OCI-M2 (cell line): ENCODE measurements around the gene RPL18A.

Source experiments
- DNase-seq: peaks from one replicate; lab custom pipeline; 2025; ENCODE audit not compliant: unreplicated experiment; lab: John Stamatoyannopoulos, UW

RPL18A gene

DNA sequence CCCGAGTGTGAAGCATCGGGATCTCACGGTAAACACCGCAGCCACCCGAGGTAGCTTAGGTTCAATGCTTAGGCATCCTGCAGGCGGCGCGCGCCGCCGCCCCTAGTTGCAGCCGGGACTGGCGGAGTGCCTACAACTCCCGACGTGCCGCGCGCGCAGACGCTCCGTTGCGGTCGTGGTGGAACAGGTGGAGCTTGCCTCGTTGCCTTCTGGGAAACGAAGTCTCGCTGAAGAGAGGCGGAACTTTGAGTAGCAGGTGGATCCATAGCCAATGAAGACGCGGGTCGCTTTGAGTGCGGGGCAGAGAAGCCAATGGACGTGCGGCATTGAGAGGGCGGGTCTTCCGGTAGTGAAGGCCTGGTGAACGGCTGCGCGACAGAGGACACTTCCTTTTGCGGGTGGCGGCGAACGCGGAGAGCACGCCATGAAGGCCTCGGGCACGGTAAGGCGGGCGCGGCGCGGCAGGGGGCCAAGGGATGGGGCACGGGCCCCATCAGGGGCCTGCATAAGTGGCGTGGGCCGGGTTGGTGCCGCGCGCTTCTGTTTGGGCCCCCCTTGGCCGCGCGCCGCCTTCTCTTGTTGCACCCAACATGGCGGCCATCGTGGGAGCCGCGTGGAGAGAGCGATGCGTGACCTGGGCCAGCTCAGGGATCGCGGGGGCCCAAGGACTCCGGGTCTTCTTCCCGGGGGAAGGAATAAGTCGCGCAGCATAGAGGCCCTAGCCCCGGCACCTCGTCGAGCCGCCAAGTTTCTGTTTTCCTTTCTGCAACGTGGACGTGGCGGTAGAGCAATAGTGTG lies at the start of gene RPL18A:
RPL18A (plus strand) TSS at position 378 of the 798 bp plus-strand sequence; CDS start at position 425, 47 bp downstream.
- DNase-seq, result peak; percentile 89

DNA sequence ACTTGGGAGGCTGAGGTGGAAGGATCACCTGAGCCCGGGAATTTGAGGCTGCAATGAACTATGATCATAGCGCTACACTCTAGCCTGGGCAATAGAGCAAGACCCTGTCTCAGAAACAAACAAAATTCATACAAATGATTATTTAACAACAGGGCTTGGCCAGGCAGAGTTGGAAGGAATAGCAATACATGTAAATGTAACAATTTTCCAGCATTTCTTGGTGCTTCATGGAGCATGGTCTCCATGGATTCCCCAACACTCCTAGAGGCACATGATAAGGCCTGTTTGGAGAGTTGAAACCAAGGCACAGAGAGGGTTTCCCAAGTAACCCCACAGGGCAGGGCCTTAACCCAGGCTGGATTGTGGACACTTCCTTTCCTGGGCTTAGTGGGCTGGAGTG lies 48.6 kb upstream of the RPL18A start:
- DNase-seq, result no peak

DNA sequence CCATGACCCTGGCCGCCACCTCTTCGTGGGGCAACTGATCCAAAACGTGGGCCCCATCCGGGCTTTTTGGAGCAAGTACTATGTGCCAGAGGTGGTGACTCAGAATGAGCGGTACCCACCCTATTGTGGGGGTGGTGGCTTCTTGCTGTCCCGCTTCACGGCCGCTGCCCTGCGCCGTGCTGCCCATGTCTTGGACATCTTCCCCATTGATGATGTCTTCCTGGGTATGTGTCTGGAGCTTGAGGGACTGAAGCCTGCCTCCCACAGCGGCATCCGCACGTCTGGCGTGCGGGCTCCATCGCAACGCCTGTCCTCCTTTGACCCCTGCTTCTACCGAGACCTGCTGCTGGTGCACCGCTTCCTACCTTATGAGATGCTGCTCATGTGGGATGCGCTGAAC lies 48.0 kb upstream of the RPL18A start:
- no peak for DNase-seq

DNA sequence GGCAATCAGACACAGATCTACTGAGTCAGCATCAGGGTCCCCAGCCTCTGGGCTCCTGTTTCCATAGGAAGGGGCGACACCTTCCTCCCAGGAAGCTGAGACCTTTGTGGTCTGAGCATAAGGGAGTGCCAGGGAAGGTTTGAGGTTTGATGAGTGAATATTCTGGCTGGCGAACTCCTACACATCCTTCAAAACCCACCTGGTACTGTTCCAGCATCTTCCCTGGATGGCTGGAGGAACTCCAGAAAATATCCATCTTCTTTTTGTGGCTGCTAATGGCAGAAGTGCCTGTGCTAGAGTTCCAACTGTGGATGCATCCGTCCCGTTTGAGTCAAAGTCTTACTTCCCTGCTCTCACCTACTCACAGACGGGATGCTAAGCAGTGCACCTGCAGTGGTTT lies 47.6 kb upstream of the RPL18A start:
- no peak for DNase-seq

DNA sequence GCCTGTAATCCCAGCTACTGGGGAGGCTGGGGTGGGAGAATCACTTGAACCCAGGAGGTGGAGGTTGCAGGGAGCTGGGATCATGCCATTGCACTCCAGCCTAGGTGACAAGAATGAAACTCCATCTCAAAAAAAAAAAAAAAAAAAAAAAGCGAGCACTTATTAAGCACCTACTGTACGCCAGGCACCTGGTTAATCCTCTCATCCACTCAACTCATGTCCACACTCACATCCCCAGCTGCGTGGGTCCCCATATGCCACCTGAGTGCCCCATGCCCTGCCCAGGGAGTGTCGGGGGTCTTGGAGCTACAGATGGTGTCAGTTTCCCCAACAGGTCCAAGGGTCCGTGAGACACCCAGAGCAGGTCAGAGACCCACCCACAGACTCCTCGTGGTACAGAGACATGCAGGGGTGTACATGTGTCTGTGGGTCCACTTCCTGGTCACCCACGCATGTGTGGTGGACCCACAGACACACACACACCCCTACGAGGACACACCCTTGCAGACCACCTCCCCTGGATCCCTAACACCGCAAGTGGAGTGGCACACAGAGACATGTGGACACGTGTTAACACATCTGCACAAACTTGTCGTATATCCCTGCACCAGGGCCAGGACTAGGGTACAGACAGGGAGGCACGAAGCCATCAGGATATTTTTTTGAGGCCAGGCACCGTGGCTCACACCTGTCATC lies 41.9 kb upstream of the RPL18A start:
- no peak for DNase-seq

DNA sequence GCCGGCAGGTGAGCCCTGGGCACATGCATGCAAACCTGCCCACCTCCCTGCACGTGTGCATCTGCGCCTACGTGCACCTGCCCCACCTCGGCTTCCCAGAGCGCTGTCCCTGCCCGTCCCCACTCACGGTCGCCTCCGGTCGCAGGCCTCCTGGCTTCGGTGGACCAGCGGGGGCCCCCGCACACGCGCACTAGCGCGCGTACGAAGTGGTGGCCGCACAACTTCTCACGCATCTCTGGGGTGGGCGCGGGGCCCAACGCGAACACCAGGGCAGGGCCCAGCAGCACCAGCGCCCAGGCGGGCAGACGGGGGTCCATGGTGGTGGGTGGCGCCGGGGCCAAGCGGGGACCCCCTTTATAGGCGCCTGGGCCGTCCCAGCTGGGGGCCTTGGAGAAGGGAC lies 38.5 kb upstream of the RPL18A start, which contains the start of gene INSL3:
INSL3 (minus strand) TSS at position 330 of the 400 bp plus-strand sequence; CDS start at position 317, 13 bp downstream.
- DNase-seq, result no peak

DNA sequence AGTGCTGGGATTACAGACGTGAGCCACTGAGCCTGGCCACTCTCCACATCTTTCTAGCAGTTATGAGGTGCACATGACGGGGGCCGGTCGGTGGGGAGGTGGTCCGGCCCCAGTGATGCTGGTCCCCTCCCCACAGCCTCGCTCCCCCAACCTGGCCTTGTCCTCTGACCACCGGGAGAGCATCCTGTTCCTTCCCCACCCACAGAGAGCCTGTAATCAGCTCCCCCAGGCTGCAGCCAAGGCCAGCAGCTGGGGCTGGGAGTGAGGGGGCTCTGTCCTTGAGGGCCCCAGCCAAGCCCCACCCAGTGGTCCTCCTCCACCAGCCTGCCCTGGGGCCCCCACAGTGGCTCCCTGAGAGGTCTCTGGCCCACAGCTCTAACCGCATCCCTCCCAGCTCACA lies 35.4 kb upstream of the RPL18A start:
- no peak for DNase-seq

DNA sequence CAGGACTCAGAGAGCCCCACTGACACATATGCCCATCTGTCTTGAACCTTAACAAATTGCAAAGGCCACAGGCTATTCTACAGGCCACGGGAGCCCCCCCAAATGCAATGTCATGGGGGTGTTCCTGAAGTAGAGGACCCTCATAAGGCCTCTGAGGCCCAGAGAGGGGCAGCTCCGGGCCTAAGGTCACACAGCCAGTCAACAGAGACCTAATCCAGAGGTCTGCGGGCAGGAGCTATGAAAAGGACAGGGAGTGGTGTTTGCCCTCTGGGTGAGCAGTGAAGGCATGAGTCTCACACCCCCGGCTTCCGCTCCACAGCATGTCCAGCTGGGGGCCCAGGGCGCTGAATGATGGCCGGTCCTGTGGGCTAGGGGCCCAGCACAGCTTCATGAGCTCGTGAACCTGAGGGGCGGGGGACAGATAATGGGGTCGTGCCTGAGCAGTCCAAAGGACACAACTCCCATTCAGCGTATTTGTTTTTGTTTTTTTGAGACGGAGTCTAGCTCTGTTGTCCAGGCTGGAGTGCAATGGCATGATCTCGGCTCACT lies 33.1 kb upstream of the RPL18A start:
- DNase-seq, result no peak

DNA sequence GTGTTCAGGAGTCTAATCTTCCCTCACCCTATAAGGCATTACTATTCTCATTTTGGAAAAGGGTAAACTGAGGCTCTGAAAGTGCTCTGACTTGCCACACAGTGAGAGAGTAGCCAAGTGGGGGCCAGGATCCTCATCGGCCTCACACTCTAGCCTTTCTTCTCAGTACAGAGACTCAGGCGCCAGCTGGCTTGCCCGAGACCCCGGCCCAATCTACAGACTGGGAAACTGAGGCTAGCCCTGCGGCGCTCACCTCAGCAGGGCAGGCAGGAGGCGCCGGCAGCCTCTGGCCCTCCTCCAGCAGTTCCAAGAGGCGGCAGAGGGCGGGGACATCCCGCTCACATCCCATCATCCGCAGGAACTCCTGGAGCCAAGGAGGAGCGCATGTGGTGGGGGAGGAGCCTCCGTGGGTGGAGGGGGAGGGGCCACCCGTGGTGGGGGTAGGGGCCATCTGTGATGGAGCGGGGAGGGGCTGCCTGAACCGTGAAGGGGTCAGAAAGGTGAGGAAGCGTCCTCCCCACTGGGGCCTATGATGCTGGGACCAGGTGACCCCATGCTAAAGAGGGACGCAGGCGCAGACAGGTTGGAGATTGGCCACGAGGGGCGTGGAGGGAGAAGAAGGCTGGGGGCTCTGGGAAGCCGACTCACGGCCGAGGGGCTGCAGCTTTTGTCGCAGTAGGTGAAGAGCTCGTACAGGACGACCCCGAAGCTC lies 29.7 kb upstream of the RPL18A start:
- DNase-seq, result no peak

DNA sequence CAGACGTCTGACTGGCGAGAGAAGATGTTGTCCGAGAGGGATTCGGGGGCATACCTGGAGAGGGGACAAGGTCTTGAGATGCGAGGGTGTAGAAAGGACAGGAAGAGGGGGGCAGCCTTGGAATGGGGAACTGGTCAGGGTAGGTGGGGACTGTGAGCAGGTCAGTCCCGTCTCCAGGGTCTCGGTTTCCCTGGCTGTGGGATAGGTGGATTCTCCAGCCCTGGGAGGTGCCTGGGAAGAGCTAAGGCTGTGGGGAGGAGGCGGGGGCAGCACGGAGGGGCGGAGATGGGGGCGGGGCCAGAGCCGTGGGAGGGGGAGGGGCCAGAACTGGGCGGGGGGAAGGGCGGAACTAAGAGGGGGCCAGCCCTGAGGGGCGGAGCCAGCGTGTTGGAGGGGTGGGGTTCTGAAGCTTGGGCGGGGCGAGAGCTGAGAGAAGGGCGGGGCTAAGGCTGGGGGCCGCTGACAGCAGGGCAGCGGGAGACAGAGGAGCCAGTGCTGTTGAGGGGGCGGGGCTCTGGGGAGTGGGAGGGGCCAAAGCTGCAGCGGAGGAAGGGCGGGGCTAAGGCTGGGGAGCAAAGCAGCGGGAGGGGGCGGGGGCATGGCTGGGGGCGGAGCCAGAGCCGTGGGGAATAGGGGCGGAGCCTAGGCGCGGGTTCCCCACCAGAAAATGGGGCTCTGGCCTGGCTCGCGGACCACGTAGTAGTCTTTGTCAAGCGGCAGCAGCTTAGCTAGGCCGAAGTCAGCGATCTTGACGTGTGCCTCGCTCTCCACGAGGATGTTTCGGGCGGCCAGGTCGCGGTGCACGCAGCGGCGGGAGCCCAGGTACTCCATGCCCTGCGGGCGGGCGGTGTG lies 28.9 kb upstream of the RPL18A start:
- DNase-seq, result no peak

DNA sequence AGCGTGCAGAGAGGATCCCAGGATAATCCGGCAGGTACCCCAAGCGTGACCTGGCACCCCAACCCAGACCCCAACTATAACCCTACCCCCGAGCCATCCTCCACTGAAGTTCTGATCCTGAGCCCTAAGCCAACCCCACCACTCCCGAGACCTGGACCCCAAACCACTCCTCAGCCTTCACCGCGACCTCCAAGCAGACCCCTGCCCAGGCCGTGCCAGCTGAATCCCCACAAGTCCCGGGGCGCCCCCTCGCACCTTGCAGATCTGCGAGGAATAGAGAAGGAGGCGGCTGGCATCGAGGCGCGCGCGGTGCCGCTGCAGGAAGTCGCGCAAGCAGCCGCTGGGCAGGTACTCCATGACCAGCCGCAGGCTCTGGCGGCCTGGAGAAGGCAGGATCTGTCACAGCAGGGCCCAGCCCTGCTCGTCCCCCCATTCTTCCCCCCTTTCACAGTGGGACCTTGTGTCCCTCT lies 28.3 kb upstream of the RPL18A start:
- no peak for DNase-seq

DNA sequence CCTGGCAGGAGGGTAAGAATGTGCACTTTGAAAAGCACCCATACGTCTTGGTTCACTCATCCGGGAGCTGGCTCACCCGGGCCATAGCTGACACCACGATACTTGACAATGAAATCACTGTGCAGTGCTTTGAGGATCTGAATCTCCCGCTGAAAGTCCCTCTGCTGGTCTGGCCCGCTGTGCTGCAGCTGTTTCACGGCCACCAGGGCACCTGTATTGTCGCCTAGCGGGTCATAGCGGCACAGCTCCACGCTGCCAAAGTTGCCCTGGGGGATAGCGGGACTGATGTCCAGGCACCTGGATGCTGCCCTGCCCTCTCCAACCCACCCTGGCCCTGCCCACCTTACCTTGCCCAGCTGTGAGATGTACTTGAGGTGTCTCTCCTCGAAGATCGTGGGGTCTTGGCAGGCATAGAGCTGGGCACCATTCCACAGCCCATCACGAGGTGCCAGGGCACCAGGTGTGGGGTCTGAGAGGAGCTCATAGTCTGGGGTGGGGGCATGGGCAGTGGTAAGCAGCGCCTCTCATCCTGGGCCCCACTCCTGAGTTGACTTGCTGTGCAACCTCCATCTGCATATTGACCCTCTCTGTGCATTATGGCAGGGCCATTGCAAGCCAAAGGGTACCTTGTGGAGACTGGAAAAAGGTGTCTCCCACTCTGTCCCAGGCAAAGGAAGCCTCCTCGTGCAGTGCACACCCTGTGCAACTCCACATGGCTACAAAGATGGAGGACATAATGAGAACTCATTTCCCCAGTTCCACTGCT lies 27.1 kb upstream of the RPL18A start:
- DNase-seq, result no peak

DNA sequence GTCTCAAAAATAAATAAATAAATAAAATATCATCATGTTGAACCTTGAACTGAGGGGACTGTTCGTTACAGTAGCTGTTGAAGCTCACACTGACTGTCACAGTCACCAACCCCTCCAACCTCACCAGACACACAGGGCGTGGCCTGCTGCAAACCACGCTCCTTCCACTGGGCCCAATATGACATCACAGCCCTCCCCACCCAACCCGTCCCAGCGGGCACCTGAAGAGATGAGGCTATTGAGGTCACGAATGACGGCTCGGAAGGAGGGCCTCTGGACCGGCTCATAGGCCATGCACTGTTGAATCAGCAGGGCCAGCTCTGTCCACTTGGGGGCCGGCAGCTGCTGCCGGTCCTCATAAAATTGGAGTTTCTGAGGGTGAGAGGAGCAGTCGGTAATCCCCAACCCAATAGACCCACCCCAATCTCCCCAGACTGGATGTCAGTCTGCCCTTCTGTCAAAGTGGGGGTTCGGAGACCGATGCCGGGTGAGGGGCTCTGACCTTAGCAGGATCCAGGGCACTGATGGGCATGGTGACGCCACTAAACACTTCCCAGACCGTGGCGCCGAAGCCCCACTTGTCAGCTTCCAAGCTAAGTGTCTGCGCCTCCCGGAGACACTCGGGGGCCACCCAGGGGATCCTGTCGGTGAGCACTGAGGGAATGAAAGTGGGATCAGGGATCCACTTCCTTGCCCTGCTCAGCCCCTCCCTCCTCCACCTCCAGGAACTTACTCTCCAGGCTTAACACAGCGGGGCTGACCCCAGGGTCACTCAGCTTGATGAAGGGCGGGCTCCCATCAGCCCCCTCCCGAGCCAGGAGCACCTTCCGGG lies 25.1 kb upstream of the RPL18A start:
- no peak for DNase-seq

DNA sequence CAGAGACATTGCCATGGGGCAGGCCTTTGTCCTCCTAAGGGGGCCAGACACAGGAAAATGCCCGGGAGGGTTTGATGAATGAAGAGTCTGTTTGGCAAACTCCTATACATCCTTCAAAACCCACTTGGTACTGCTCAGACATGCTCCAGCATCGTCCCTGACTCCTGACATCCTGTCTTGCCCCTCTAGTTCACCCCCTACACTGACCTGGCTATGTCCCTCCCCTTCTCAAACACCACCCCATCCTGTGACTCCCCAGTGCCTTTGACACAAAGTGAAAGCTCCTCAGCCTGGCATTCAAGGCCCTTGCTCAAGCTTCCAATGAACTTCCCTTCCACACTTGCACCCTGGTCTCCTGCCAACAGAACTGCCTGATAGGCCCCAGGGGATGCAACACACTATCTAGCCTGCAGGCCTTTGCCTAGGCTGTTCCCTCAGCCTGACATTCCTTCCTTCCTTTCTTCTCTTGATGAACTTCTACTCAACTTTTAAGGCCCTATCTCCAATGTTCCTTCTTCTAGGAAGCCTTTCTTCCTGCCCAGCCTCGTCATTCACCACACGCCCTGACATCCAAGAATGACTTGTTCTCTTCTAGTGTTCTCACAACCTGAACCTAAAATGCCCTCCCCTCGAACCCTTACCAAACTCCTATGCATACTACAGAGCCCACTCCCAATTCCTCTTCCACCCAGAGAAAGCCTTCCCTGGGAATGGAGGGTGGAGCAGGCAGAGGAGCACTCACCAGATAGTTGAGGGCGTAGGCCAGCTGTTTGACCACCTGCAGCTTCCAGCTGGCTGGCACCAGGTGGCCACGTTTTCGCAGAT lies 24.3 kb upstream of the RPL18A start:
- no peak for DNase-seq

DNA sequence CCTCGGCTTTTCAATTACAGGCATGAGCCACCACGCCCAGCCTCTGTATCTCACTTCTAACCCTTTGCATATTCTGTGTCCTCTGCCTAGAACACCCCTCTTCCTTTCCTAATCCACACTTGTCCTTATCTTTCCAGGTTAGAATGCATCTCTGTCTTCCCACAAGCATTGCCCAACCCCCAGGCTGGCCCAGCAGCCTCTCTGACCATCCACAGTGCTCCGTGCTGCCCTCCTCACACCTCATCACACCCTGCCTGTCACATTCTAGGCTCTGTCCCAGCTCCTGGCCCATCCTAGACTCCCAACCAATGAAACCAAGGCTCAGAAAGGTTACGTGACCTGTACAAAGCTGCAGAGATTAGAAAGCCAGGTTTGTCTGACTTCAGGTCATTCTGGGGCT lies 23.2 kb upstream of the RPL18A start:
- DNase-seq, result no peak

DNA sequence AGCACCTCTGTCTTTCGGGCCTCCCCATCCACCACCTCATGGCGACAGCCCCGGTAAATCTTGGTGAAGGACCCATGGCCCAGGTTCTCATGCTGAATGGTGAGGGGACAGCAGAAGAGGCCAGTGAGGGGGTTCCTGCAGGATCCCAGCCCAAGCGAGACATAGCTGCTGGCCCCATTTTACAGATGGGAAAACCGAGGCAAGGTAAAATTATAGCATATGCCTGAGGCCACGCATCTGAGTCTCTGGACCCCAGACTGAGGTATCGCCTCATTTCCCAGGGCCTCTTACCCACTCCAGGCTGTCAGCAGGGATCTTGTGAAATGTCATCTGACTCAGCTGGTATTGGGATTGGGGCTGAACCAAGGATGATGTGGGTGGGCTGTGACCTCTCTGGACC lies 21.7 kb upstream of the RPL18A start:
- DNase-seq, result no peak

DNA sequence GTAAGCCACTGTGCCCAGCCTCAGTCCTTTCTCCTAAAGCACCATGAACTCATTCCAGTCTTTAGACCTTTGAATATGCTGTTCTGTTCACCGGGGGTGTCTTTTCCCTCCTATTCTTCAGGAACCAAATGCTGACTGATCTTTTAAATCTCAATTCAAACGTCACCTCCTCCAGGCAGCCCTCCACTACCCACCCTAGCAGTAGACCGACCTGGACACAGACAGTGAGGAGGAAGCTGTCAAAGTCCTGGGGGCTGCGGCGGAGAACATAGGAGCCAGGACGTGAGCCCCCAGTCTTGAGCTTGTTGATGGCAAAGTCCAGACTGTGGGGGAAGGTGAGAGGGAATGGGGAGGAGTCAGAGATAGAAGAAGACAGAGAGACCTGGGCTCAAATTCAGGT lies 19.7 kb upstream of the RPL18A start:
- DNase-seq, result no peak

DNA sequence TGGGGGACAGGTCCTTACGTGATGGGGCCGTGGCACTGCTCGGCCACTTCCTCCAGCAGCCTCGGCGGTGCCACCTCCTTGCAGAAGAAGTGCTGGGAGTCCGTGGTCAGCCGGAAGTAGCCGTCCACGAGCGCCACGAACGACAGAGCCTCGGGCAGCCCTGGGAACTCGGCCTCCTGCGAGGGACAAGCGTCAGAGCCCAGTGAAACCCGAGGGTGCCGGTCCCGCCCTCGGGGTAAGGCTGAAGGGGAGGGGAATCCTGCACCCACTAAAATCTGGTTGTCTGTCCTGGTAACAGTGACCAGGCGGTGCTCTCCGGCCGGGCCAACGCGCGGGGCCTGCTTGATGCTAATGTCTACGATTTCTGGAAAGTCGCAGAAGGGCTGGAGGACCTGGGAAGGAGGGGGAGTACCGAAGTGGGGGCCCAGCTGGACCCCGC lies 18.3 kb upstream of the RPL18A start:
- DNase-seq, result no peak
